Cardiac fibroblast (primary cell): ENCODE measurements around the gene ROR2.

Experiments
- DNase-seq, 2 donors: peaks; one replicate each; pipeline versions ENCODE4 v3.0.0 to v3.0.0-alpha.2; 2010; ENCODE audit warnings: low read depth in 2 of 2
- H3K4me3 ChIP-seq, 2 donors: replicated peaks in 1 of 2; 1 replicate in 1 of 2; 2 replicates in 1 of 2; pipeline ENCODE4 v1.5.1; 2011; ENCODE audit warnings: low read depth in 2 of 2, low read length in 2 of 2, mild to moderate bottlenecking in 2 of 2, moderate library complexity in 1 of 2
- TF ChIP-seq, protein P1 (sequence below): IDR thresholded peaks from one replicate; pipeline ENCODE4 v1.5.1; 2011; ENCODE audit warnings: low read depth, mild to moderate bottlenecking, low read length, inconsistent platforms

ROR2 gene

DNA sequence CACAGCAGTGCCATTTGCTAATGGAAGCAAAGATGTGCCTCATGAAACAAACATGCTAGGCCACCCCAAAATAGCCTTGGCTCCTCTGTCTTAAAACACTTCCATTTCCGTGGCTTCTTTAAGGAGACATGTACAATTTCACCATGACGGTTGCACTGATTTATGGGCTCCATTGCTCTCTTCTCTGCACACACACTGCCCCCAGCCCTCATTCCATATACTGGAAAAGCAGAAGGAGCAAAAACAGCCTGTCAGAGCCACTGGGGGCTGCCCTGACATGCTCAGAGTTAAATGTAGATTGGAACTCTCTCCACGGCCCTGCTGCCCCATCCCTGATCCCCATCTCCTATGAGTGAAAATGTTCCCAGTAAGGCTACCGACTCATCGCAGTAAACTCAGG lies 114.8 kb downstream of the ROR2 start:
- DNase-seq = no peak
- TF ChIP-seq, protein P1, sequence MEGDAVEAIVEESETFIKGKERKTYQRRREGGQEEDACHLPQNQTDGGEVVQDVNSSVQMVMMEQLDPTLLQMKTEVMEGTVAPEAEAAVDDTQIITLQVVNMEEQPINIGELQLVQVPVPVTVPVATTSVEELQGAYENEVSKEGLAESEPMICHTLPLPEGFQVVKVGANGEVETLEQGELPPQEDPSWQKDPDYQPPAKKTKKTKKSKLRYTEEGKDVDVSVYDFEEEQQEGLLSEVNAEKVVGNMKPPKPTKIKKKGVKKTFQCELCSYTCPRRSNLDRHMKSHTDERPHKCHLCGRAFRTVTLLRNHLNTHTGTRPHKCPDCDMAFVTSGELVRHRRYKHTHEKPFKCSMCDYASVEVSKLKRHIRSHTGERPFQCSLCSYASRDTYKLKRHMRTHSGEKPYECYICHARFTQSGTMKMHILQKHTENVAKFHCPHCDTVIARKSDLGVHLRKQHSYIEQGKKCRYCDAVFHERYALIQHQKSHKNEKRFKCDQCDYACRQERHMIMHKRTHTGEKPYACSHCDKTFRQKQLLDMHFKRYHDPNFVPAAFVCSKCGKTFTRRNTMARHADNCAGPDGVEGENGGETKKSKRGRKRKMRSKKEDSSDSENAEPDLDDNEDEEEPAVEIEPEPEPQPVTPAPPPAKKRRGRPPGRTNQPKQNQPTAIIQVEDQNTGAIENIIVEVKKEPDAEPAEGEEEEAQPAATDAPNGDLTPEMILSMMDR = no peak
- H3K4me3 ChIP-seq = no peak overlapping the region

DNA sequence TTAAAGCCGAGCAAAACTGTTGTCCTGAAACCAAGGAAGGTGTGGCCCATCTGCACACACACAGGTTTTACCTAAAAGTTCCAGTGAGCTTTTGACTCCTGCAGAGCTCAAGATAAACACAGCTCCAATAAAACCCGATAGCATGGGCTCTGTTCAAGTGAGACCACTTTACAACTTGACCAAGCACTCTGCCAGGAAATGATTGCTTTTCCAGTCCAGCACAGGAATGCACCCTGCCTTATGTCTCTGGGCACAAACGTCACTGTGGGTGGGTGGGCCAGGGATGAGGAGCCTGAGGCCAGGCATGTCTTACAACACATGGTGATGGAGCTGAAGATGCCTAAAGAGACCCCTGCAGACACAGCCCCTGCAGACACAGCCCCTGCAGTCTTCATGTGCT lies 115.3 kb downstream of the ROR2 start:
- no peak overlapping the region for H3K4me3 ChIP-seq
- TF ChIP-seq, protein P1 = no peak
- no peak for DNase-seq

DNA sequence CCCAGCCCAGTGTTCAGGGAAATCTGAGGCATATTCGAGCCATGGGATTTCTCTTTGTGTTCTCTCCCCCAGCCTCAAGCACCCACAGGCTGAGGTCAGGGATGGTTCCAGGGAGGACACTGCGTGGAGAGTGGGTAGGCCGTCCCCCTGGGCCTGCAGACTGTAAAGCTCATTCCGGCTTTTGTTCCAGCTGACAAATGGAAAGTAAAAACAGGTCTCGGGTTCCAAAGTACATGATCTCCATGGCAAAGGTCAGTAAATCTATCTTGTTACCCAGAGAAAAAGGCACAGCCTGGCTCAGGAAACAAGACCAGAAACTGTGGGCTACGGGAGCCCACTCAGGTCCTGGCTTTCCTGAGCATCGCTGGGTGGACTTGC lies 116.2 kb downstream of the ROR2 start:
- no peak for DNase-seq
- H3K4me3 ChIP-seq = no peak overlapping the region
- TF ChIP-seq, protein P1 = no peak

DNA sequence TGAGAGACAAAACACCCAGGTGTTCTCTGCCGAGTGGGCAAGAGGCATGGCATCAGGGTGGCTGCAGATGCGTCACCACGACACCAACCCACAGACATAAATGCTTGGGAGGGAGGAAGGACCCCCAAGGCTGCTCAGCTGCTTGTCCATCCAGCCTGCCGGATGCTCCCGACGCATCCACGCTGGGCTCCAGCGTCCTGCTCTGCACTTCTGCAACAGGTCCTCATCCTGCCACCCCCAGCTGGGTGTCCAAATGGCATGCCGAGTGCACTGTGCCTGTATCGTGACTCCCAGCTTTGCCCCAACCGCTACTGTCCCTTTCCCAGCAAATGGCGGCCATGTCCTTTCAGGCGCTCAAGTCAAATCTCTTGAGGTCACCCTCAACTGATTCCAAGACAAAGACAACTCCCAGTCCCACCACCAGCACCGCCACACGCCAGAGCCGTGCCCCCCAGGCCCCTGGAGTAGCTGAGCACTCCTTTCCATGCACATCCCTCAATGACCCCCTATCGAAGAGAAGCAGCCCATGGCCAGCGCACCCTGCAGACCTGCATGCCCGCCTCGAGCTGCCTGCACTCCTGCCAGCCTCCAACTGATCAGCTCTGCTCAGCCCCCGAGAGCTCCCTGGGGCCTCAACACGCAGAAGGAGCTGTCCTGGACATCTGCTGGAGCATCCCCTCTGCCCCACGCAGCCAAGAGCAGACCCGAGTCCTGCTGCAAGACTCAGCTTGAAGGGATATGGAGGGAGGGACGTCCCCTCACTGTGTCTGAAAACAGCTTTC lies 116.7 kb downstream of the ROR2 start:
- no peak overlapping the region for H3K4me3 ChIP-seq
- TF ChIP-seq, protein P1 = no peak
- no peak for DNase-seq

DNA sequence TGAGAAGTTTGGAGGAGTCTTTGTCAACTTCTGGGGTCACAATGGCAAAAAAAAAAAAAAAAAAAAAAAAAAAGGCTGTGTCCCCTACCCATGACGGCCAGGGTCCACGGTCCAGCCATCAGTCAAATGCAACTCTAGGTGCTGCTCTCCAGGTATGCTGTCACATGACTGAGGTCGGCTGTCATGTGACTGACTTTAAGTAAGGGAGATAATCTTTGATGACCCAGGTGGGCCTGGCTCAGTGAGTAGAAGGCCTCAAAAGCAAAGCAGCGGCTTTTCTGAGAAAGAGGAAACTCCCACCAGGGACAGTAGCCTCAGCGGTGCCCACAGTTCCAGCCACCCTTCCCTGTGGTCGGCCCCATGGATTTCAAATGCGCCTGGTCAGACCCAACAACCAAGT lies 117.7 kb downstream of the ROR2 start:
- DNase-seq = no peak
- TF ChIP-seq, protein P1 = no peak
- H3K4me3 ChIP-seq = no peak overlapping the region

DNA sequence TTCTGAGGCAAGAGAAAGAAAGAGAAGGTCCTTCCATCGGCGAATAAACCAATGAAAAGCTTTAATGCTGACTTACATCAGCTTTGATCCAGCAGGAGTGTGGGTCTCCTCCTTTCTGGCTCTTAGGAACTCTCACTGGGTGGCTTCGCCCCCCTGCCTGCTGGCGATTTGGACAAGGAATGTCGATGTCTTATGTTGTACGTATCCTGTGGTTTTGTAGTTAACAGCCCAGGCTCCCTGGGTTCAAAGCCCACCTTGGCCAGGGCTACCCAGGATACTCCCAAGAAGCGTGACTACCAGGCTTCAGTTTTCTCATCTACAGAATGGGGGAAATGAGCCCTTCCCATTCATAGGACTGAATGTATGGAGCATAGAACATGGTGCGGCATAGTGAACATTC lies 124.2 kb downstream of the ROR2 start:
- no peak overlapping the region for H3K4me3 ChIP-seq
- TF ChIP-seq, protein P1 = no peak
- no peak for DNase-seq

DNA sequence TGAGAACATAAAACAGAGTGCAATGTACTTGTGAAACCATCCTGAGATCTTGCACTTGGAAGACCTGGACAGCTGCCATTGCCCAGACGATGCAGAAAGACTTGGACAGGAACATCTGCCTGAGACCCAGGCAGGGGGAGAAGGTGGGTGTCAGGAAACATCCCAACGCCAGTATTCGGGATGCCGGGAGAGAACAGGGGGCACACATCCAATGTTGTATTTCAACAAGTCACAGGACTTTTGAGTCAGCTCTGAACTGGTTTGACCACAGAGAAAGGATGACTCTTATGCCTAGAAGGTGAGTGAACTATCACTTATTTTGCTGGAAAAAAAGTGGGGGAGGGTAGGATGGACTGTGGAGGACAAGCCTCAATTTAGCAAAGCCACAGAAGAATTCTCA lies 124.6 kb downstream of the ROR2 start:
- H3K4me3 ChIP-seq = no peak overlapping the region
- TF ChIP-seq, protein P1 = no peak
- peak in 1 of 2 donors; percentile 73 for DNase-seq
